ENCODE data around the gene CD101. TPM values are rescaled to one million over a fixed set of nuclear protein-coding genes. Genes with fewer than 3 reads are reported as not detected.
A peak's percentile ranks its signal among the peaks of the same experiment; 100 is the strongest.

The CD101 gene
- total and polyA plus RNA-seq, 4 donors, result 2.0 to 17.8 (median 4.4) TPM

GRCh38 chr1:117058810-117059209 lies 57.2 kb downstream of the CD101 start:
- no peak for TF ChIP-seq CTCF (IDR thresholded peaks at IDR 0.05; ENCODE audit: control extremely low read depth, extremely low read depth)
- no peak overlapping the region for H3K27ac ChIP-seq (ENCODE audit: low read depth in 1 of 2, low read length in 1 of 2)
- no peak for DNase-seq
- no peaks in the 10 kb centered on the region for H3K9me3 ChIP-seq (ENCODE audit: control insufficient read depth in 4 of 4, insufficient read depth in 3 of 4, low read length in 3 of 4)
- 22 to 31% methylated on average over 4 of the region's 4 CpGs for WGBS, 2 donors
- H3K4me3 ChIP-seq, result no peak overlapping the region
- no peaks in the 10 kb centered on the region for H3K27me3 ChIP-seq (ENCODE audit: control insufficient read depth in 3 of 3, insufficient read depth in 3 of 3, low read length in 2 of 3)
- H3K36me3 ChIP-seq (ENCODE audit: control insufficient read depth in 4 of 4, insufficient read depth in 4 of 4, low read length in 4 of 4), result no peaks in the 10 kb centered on the region
- H3K4me1 ChIP-seq (ENCODE audit: control insufficient read depth in 5 of 5, insufficient read depth in 5 of 5, low read length in 5 of 5), result peaks cover 0 to 9% (median 0%) of the 10 kb centered on the region in 5 donors
- ATAC-seq (ENCODE audit: insufficient read depth, low FRiP score), result no peak
- peak overlapping the region in 1 of 2 donors; percentile 88 for H3K9ac ChIP-seq (ENCODE audit: insufficient read depth in 1 of 2, low read length in 2 of 2)

- 0 to 1% methylated on average over 18 of the region's 18 CpGs for WGBS, 2 donors
- TF ChIP-seq CTCF (IDR thresholded peaks at IDR 0.05; ENCODE audit: control extremely low read depth, extremely low read depth), result no peak
- H3K36me3 ChIP-seq (ENCODE audit: control insufficient read depth in 4 of 4, insufficient read depth in 4 of 4, low read length in 4 of 4), result no peaks in the 10 kb centered on the region
- peaks cover 0 to 9% (median 0%) of the 10 kb centered on the region in 5 donors for H3K4me1 ChIP-seq (ENCODE audit: control insufficient read depth in 5 of 5, insufficient read depth in 5 of 5, low read length in 5 of 5)
- H3K27ac ChIP-seq (ENCODE audit: low read depth in 1 of 2, low read length in 1 of 2), result peak overlapping the region in 1 of 2 donors; percentile 58
- no peaks in the 10 kb centered on the region for H3K9me3 ChIP-seq (ENCODE audit: control insufficient read depth in 4 of 4, insufficient read depth in 3 of 4, low read length in 3 of 4)
- no peak for ATAC-seq (ENCODE audit: insufficient read depth, low FRiP score)
- H3K9ac ChIP-seq (ENCODE audit: insufficient read depth in 1 of 2, low read length in 2 of 2), result peak overlapping the region; percentile 31 to 88
- no peak for DNase-seq
- H3K27me3 ChIP-seq (ENCODE audit: control insufficient read depth in 3 of 3, insufficient read depth in 3 of 3, low read length in 2 of 3), result no peaks in the 10 kb centered on the region
- H3K4me3 ChIP-seq, result peak overlapping the region; percentile 34
Measured at GRCh38 chr1:117059334-117059677, 57.7 kb downstream of the CD101 start.

DNA sequence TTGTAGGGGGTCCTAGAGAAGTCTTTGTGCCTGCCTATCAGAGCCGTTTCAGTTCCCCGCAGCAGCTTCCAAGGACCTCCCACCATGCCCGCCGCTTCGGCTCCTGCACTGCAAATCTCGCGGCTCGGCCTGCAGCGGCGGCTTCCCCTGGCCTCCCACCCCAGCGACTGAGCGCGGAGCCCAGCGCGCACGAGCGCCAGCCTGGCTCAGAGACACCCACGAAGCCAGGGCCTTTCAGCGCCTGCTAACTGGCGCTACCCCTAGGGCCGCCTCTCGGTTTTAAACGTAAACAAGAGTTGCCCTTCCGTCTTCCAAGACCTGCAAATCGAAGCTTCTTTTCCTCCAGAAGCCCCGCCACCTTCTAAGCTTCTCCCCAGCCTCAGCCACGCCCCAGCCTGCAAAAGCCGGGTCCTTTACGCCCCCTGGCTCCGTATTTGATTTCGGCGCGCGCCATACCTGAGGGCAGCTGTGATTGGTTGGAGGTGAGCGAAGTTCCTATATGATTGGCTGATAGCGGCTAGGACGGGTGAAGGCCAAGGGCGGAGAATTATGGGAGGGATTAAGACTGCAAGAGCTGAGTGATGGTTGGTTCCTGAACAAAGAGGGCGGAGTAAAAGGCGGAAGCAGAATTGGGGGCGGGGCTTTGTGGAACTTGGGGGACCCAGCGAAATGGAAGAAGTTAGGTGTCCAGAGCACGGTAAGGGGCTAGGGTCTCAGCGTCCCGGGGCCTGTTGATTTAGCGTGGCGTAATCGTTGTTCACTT lies 58.3 kb downstream of the CD101 start, which contains the start of gene TTF2:
TTF2 (plus strand) TSS at position 649 of the 763 bp plus-strand sequence; CDS start at position 670, 21 bp downstream.
- WGBS, 2 donors, result 0% methylated on average over 48 of the region's 48 CpGs
- H3K36me3 ChIP-seq (ENCODE audit: control insufficient read depth in 4 of 4, insufficient read depth in 4 of 4, low read length in 4 of 4), result no peaks in the 10 kb centered on the region
- H3K4me3 ChIP-seq, result peak within 1 kb of the TSS; percentile 64
- no peaks in the 10 kb centered on the region for H3K9me3 ChIP-seq (ENCODE audit: control insufficient read depth in 4 of 4, insufficient read depth in 3 of 4, low read length in 3 of 4)
- H3K4me1 ChIP-seq (ENCODE audit: control insufficient read depth in 5 of 5, insufficient read depth in 5 of 5, low read length in 5 of 5), result peaks cover 0 to 9% (median 0%) of the 10 kb centered on the region in 5 donors
- H3K9ac ChIP-seq (ENCODE audit: insufficient read depth in 1 of 2, low read length in 2 of 2), result peak within 1 kb of the TSS; percentile 55 to 88
- DNase-seq (peak; percentile 97 to 99 (median 99)), ATAC-seq (ENCODE audit: insufficient read depth, low FRiP score) (peak; percentile 100)
- no peak for TF ChIP-seq CTCF (IDR thresholded peaks at IDR 0.05; ENCODE audit: control extremely low read depth, extremely low read depth)
- peak within 1 kb of the TSS; percentile 30 to 71 for H3K27ac ChIP-seq (ENCODE audit: low read depth in 1 of 2, low read length in 1 of 2)
- no peaks in the 10 kb centered on the region for H3K27me3 ChIP-seq (ENCODE audit: control insufficient read depth in 3 of 3, insufficient read depth in 3 of 3, low read length in 2 of 3)

All from lung (tissue), 12 donors.